IPS-15b (cell line): Measurements from ENCODE around the gene AUTS2.

Experiments
- H3K27me3 ChIP-seq: one replicate; pipeline ENCODE4 v1.6.1; 2013; ENCODE audit warnings: low read length; ENCODE audit not compliant: control insufficient read depth, insufficient read depth
- H3K36me3 ChIP-seq: one replicate; pipeline ENCODE4 v1.6.1; 2013; ENCODE audit warnings: low read length; ENCODE audit not compliant: control insufficient read depth, insufficient read depth
- H3K4me1 ChIP-seq: one replicate; pipeline ENCODE4 v1.6.1; 2013; ENCODE audit warnings: mild to moderate bottlenecking, low read length; ENCODE audit not compliant: control insufficient read depth, insufficient read depth
- H3K4me3 ChIP-seq: one replicate; pipeline ENCODE4 v1.5.1; 2013; ENCODE audit warnings: low read depth, low read length
- H3K9ac ChIP-seq: one replicate; pipeline ENCODE4 v1.6.1; 2013; ENCODE audit warnings: low read depth, mild to moderate bottlenecking, low read length
- H3K9me3 ChIP-seq: one replicate; pipeline ENCODE4 v1.6.1; 2013; ENCODE audit warnings: mild to moderate bottlenecking, low read length; ENCODE audit not compliant: control insufficient read depth, insufficient read depth

The AUTS2 gene

GRCh38 chr7:69743436-69743835 is 145.2 kb downstream of the AUTS2 start:
- no peak overlapping the region for H3K4me3 ChIP-seq
- H3K27me3 ChIP-seq, result no peaks in the 10 kb centered on the region
- no peak overlapping the region for H3K9ac ChIP-seq
- H3K4me1 ChIP-seq, result peaks cover 5% of the 10 kb centered on the region
- H3K36me3 ChIP-seq, result no peaks in the 10 kb centered on the region
- H3K9me3 ChIP-seq, result no peaks in the 10 kb centered on the region

- no peaks in the 10 kb centered on the region for H3K36me3 ChIP-seq
- no peaks in the 10 kb centered on the region for H3K4me1 ChIP-seq
- no peaks in the 10 kb centered on the region for H3K27me3 ChIP-seq
- H3K9me3 ChIP-seq, result no peaks in the 10 kb centered on the region
- no peak overlapping the region for H3K4me3 ChIP-seq
- H3K9ac ChIP-seq, result no peak overlapping the region
Measured at GRCh38 chr7:69744026-69744425, 145.8 kb downstream of the AUTS2 start.

- peaks cover 5% of the 10 kb centered on the region for H3K4me1 ChIP-seq
- H3K4me3 ChIP-seq, result no peak overlapping the region
Measured at GRCh38 chr7:69746383-69746782, 148.1 kb downstream of the AUTS2 start.

GRCh38 chr7:69747144-69747543 is 148.9 kb downstream of the AUTS2 start:
- H3K9me3 ChIP-seq, result no peaks in the 10 kb centered on the region
- peaks cover 5% of the 10 kb centered on the region for H3K4me1 ChIP-seq
- no peaks in the 10 kb centered on the region for H3K27me3 ChIP-seq
- H3K36me3 ChIP-seq, result no peaks in the 10 kb centered on the region
- no peak overlapping the region for H3K9ac ChIP-seq
- no peak overlapping the region for H3K4me3 ChIP-seq

More at GRCh38 chr7:69746383-69746782, 148.1 kb downstream of the AUTS2 start:
- H3K9me3 ChIP-seq, result no peaks in the 10 kb centered on the region
- no peaks in the 10 kb centered on the region for H3K27me3 ChIP-seq
- H3K36me3 ChIP-seq, result no peaks in the 10 kb centered on the region
- H3K9ac ChIP-seq, result no peak overlapping the region

- Histone ChIP-seq H3K9me3 (no peaks in the 10 kb centered on the region), H3K27me3 (no peaks in the 10 kb centered on the region), H3K4me1 (peaks cover 5% of the 10 kb centered on the region), H3K4me3 (no peak overlapping the region), H3K36me3 (no peaks in the 10 kb centered on the region), H3K9ac (no peak overlapping the region)
Measured at GRCh38 chr7:69748530-69748929, 150.3 kb downstream of the AUTS2 start.

GRCh38 chr7:69749372-69749979 is 151.2 kb downstream of the AUTS2 start:
- no peak overlapping the region for H3K9ac ChIP-seq
- peaks cover 5% of the 10 kb centered on the region for H3K4me1 ChIP-seq
- H3K27me3 ChIP-seq, result no peaks in the 10 kb centered on the region
- no peak overlapping the region for H3K4me3 ChIP-seq
- H3K36me3 ChIP-seq, result no peaks in the 10 kb centered on the region
- no peaks in the 10 kb centered on the region for H3K9me3 ChIP-seq

- Histone ChIP-seq H3K4me1 (peaks cover 5% of the 10 kb centered on the region), H3K9ac (no peak overlapping the region), H3K4me3 (no peak overlapping the region), H3K9me3 (no peaks in the 10 kb centered on the region), H3K27me3 (no peaks in the 10 kb centered on the region), H3K36me3 (no peaks in the 10 kb centered on the region)
Measured at GRCh38 chr7:69749994-69750393, 151.7 kb downstream of the AUTS2 start.

GRCh38 chr7:69751026-69751425 is 152.8 kb downstream of the AUTS2 start:
- Histone ChIP-seq H3K36me3 (no peaks in the 10 kb centered on the region), H3K27me3 (no peaks in the 10 kb centered on the region), H3K9me3 (no peaks in the 10 kb centered on the region), H3K4me1 (peaks cover 5% of the 10 kb centered on the region), H3K9ac (no peak overlapping the region), H3K4me3 (no peak overlapping the region)

- Histone ChIP-seq H3K4me3 (no peak overlapping the region), H3K4me1 (peaks cover 9% of the 10 kb centered on the region), H3K9ac (no peak overlapping the region), H3K36me3 (no peaks in the 10 kb centered on the region), H3K9me3 (no peaks in the 10 kb centered on the region), H3K27me3 (no peaks in the 10 kb centered on the region)
Measured at GRCh38 chr7:69753981-69754380, 155.7 kb downstream of the AUTS2 start.

GRCh38 chr7:69754476-69754875 is 156.2 kb downstream of the AUTS2 start:
- H3K9me3 ChIP-seq, result no peaks in the 10 kb centered on the region
- no peak overlapping the region for H3K4me3 ChIP-seq
- no peak overlapping the region for H3K9ac ChIP-seq
- H3K27me3 ChIP-seq, result no peaks in the 10 kb centered on the region
- peaks cover 6% of the 10 kb centered on the region for H3K4me1 ChIP-seq
- no peaks in the 10 kb centered on the region for H3K36me3 ChIP-seq

GRCh38 chr7:69756235-69756634 is 158.0 kb downstream of the AUTS2 start:
- H3K9ac ChIP-seq, result no peak overlapping the region
- H3K36me3 ChIP-seq, result no peaks in the 10 kb centered on the region
- H3K9me3 ChIP-seq, result no peaks in the 10 kb centered on the region
- H3K4me1 ChIP-seq, result peaks cover 4% of the 10 kb centered on the region
- no peak overlapping the region for H3K4me3 ChIP-seq
- H3K27me3 ChIP-seq, result no peaks in the 10 kb centered on the region

GRCh38 chr7:69757528-69757927 is 159.3 kb downstream of the AUTS2 start:
- no peaks in the 10 kb centered on the region for H3K9me3 ChIP-seq
- H3K36me3 ChIP-seq, result no peaks in the 10 kb centered on the region
- peaks cover 4% of the 10 kb centered on the region for H3K4me1 ChIP-seq
- no peaks in the 10 kb centered on the region for H3K27me3 ChIP-seq
- no peak overlapping the region for H3K4me3 ChIP-seq
- no peak overlapping the region for H3K9ac ChIP-seq
